A549 treated with AZD9567 at 1 μM for 4 hours (cell line): ENCODE measurements around the gene EP400. TPM values are rescaled to one million over a fixed set of nuclear protein-coding genes. Genes with fewer than 3 reads are reported as not detected.

Source experiments
- total RNA-seq: library from RNA; stranded (reverse); fragments of 200-300 nt; extraction: Qiagen RNA extraction; gene quantifications from 5 replicates; pipeline ENCODE4 v1.2.3, GENCODE V29; 2022; ENCODE audit not compliant: insufficient read depth

Gene EP400, protein sequence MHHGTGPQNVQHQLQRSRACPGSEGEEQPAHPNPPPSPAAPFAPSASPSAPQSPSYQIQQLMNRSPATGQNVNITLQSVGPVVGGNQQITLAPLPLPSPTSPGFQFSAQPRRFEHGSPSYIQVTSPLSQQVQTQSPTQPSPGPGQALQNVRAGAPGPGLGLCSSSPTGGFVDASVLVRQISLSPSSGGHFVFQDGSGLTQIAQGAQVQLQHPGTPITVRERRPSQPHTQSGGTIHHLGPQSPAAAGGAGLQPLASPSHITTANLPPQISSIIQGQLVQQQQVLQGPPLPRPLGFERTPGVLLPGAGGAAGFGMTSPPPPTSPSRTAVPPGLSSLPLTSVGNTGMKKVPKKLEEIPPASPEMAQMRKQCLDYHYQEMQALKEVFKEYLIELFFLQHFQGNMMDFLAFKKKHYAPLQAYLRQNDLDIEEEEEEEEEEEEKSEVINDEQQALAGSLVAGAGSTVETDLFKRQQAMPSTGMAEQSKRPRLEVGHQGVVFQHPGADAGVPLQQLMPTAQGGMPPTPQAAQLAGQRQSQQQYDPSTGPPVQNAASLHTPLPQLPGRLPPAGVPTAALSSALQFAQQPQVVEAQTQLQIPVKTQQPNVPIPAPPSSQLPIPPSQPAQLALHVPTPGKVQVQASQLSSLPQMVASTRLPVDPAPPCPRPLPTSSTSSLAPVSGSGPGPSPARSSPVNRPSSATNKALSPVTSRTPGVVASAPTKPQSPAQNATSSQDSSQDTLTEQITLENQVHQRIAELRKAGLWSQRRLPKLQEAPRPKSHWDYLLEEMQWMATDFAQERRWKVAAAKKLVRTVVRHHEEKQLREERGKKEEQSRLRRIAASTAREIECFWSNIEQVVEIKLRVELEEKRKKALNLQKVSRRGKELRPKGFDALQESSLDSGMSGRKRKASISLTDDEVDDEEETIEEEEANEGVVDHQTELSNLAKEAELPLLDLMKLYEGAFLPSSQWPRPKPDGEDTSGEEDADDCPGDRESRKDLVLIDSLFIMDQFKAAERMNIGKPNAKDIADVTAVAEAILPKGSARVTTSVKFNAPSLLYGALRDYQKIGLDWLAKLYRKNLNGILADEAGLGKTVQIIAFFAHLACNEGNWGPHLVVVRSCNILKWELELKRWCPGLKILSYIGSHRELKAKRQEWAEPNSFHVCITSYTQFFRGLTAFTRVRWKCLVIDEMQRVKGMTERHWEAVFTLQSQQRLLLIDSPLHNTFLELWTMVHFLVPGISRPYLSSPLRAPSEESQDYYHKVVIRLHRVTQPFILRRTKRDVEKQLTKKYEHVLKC (N-terminal part only)
- 22.4 to 26.7 TPM (median 24.7 TPM) in 5 replicates for total RNA-seq

DNA sequence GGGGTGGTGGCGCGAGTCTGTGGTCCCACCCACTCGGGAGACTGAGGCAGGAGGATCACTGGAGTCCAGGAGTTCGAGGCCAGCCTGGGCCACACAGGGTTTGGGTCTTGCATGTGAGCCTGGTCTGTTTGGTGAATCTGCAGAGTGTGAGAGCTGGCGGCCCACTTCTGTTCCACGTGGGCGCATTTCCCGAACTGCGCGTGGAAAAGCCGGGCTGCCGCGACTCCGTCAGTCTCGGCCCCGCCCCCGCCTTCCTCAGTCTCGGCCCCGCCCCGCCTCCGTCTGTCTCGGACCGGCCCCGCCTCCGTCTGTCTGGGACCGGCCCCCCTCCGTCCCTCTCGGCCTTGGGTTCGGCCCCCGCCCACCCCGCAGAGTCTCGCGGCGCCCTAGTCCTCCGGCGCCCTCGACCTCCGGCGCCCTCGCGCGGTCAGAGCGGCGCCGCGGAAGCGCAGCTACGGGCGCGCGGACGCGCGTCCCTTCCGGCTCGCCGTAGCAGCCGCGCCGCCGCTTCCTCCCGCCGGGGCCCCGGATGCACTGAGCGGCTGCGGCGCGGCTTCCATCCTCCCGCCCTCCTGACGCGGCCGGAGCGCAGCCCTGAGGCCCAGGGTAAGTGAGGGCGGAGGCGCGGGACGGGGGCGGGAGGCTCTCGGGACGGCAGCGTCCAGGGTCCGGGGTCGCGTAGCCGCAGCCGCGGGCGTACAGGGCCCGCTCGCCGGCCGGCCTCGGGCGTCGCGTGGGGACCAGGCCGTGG is at the start of gene EP400:
EP400 (plus strand) TSS at position 512 of the 751 bp plus-strand sequence. CDS start 10,678 bp downstream, outside the sequence.

DNA sequence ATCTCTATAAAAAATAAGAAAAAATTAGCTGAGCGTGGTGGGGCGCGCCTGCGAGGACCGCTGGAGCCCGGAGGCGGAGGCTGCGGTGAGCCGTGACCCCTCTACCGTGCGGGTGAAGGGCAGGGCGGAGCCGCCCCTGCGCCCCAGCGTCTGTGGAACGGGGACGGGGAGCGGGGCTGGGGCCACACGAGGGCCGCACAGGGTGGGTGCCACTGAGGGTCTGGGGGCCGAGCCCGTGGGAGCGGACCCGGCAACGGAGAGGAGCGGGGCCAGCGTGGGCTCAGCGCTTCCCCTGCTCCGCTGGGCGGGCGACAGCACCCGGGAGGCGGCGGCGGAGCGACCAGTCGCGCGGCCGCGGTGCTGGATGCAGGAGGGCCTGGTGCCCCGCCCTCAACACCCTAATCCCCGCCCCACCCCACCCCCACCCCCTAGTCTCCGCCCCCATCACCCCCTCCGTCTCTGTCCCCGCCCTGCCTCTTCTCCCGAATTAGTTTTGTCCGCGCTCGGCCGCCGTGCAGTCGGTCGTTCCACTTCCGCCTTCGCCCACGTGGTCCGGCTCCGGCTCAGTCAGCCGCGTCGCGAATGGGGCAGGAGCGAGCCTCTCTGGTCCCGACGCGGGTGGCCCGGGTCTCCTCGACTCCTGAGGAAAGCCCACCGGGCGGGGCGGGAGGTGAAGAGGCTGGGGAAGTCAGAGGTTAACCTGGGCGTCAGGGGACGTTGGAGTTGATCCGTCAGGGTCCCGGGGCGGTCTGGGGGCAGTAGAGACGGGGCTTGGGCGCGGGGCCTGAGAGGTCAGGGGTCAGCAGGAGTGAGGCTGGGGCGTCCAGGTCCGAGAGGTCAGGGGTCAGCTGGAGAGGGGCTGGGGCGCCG is 20.8 kb upstream of the EP400 start, which contains the start of gene PUS1:
PUS1 (plus strand) TSS at position 566 of the 870 bp plus-strand sequence. CDS start 447 bp downstream, outside the sequence.

Other genes with a start within 250 kb of the EP400 start
- gene SFSWAP, start 238.9 kb upstream of the EP400 start, total RNA-seq, result 24.8 to 31.4 TPM (median 29.5 TPM) in 5 replicates
- gene MMP17, start 121.5 kb upstream of the EP400 start, total RNA-seq, result 11.5 to 13.6 TPM (median 12.3 TPM) in 5 replicates
- 13.3 to 29.3 TPM (median 28.9 TPM) in 5 replicates for gene ULK1, start 55.3 kb upstream of the EP400 start, total RNA-seq
- gene PUS1, start 20.7 kb upstream of the EP400 start, total RNA-seq, result 64.8 to 80.1 TPM (median 77.5 TPM) in 5 replicates
- 29.7 to 36.4 TPM (median 32.0 TPM) in 5 replicates for gene DDX51, start 194.4 kb downstream of the EP400 start, total RNA-seq
- 47.7 to 66.1 TPM (median 59.7 TPM) in 5 replicates for gene NOC4L, start 194.5 kb downstream of the EP400 start, total RNA-seq